ENCODE results near the gene SLC36A3.

DNA sequence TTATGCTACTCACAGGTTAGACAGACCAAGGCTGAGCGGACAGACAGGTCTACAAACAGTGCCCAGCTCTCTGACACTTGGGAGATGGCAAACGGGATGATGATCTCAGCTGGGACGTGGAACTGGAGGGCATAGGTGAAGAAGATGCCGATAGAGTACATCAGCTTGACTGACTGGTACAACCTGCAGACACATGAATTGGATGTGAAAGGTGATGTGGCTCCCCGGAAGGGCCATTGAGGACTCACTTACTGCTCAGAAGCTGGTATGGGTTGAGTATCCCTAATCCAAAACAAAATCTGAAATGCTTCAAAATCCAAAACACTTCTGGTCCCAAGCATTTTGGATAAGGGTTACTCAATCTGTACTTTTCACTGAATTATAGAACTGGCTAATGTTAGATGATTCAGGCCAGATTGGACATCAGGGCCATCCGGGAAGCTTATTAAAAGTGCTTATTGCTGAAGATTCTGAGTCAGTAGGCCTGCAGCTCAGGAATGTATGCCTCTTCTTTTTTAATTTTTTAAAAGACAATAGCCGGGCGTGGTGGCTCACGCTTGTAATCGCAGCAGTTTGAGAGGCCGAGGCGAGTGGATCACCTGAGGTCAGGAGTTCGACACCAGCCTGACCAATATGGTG, 22.4 kb downstream of the SLC36A3 start:
- TF ChIP-seq, protein P1, sequence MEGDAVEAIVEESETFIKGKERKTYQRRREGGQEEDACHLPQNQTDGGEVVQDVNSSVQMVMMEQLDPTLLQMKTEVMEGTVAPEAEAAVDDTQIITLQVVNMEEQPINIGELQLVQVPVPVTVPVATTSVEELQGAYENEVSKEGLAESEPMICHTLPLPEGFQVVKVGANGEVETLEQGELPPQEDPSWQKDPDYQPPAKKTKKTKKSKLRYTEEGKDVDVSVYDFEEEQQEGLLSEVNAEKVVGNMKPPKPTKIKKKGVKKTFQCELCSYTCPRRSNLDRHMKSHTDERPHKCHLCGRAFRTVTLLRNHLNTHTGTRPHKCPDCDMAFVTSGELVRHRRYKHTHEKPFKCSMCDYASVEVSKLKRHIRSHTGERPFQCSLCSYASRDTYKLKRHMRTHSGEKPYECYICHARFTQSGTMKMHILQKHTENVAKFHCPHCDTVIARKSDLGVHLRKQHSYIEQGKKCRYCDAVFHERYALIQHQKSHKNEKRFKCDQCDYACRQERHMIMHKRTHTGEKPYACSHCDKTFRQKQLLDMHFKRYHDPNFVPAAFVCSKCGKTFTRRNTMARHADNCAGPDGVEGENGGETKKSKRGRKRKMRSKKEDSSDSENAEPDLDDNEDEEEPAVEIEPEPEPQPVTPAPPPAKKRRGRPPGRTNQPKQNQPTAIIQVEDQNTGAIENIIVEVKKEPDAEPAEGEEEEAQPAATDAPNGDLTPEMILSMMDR (conservative IDR thresholded peaks at IDR 0.05; ENCODE audit: low read length) = no peak
- no peak for TF ChIP-seq EZH2phosphoT487 (IDR thresholded peaks at IDR 0.05; ENCODE audit: borderline replicate concordance)
